D341Med (cell line): ENCODE measurements around the gene C2.
"Not testable (repeated sequence)": the region's sequence is repeated elsewhere in the genome, so short reads cannot be mapped to it uniquely, and the experiment has no call there.

Experiments used
- DNase-seq: peaks from one replicate; pipeline ENCODE4 v3.0.0; 2012; ENCODE audit warnings: low spot score

The C2 gene

GRCh38 chr6:31899215-31899614 lies 28.3 kb upstream of the C2 start:
- no peak for DNase-seq

DNA sequence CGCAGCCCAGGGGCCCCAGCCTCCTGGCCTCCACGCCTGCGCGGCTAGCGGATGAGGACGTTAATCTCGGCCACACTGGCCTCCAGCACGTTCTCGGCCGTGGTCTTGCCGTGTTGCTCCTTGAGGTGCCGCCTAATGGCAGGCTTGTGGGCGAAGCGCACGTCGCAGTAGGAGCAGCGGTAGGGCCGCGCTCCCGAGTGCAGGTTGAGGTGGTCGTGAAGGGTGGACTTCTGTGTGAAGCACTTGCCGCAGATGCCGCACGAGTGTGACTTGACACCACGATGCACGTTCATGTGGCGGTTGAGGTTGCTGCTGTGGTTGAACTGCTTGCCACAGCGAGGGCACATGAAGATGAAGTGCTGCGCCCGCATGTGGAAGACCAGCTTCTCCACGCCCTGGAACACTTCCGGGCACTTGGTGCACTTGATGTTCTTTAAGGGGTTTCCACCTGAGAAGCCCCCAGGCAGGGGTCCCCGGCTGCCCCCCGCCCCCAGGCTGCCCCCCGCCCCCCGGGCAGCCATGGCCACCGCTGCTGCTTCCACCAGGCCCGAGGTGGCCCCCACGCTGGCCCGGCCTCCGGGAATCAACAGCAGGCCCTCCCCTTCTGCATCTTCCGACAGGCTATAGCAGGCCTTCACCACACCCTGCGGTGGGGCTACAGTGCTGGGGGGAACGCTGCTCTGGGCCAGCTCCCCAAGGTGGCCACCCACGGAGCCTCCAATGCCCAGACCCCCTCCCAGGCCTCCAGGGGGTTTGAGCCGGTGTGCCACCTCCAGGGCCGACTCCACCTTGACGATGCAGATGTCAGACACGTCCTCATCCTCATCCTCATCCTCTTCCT lies 27.4 kb upstream of the C2 start:
- no peak for DNase-seq

- DNase-seq: no peak
Measured at GRCh38 chr6:31900917-31901414, 26.6 kb upstream of the C2 start.

DNA sequence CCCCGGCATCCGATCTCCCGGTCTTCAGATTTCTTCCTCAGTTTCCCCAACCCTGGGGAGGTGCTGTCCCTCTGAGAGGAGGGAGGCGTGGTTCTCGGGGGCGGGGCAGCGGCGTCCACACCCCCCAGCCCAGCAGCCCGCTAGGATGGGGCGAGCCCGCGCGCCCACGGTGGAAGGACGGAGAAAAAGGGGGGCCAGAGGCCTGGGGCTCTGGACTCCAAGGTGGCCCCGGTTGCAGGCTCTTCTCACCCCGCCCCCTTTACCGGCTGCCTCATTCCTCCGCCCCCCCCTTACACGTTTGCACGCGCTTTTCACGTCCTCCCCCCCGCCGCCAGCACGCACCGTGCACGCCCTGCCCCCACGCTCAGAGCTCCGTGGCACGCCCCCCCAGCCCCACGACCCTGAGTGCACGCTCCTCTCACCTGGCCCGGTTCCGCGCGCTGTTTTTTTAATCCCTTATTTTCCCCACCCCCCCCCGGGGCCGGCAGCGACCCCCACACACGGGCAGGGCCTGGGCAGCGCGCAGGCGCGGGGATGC lies 26.0 kb upstream of the C2 start:
- peak; percentile 67 for DNase-seq

DNA sequence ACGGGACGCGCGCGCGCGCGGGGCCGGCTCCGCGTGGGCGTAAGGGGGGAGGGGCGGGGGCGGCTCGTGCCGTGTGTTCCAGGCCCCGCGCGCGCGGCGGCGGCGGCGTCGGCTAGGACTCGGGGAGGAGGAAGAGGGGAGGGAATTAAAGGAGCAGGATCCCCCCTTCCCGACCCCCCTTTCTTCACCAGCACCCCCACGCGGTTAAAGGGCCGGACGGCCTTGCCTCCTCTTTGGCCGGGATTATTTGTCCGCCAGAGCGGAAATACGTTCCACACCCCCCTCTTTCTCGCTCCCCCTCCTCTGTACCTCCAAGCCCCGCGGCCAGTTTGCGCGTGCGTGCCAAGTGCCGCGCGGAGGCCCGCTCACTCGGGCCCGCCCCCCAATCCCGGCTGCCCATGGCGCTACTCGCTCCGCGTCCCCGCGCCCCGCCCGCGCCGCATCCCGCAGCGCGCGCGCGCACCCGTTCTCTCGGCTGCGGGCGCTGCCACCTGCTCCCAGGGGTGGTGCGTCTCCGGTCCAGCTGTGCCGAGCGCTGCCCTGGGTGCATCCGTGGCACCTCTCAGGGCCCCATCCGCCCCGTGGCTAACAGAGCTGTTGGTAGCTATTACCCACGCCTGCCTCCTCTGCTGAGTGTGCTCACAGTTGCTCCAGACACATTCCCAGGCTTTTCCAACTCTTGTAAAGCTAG lies 25.4 kb upstream of the C2 start, which contains the start of gene ZBTB12:
Gene ZBTB12 (minus strand): TSS at position 134 of the 691 bp plus-strand sequence. CDS start 781 bp downstream, outside the sequence.
- DNase-seq: peak; percentile 99

- no peak for DNase-seq
Measured at GRCh38 chr6:31903957-31904356, 23.6 kb upstream of the C2 start.

DNA sequence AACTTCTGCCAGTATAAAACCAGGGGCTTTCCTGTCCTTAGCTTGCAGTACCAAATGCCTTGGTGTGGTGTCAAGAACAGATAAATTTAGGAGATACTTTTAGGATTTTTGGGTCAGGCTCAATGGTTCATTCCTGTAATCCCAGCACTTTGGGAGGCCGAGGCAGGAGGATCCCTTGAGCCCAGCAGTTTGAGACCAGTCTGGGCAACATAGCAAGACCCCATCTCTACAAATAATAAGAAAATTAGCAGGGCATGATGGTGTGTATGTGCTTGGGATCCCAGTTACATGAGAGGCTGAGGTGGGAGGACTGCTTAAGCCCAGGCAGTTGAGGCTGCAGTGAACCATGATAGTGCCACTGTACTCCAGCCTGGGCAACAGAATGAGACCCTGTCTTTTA lies 22.5 kb upstream of the C2 start:
- DNase-seq: no peak

DNA sequence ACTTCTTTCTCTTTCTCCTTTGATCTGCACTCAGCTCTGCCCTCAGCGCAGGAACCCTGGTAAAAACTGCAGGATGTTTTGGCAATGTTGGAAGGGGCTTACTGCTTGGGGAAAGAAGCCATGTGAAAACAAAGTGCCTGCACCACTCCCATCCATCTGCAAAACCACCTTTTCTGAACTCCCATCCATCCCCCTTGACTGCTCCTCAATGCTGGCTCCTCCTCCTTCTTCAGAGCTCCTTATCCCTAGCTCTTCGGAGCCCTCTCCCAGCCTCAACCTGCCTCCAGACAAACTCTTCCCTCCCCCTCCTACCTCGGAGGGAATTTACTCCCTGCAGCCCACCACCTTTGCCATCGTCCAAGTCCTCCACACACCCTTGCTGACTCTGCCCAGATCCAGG lies 21.4 kb upstream of the C2 start:
- no peak for DNase-seq

DNA sequence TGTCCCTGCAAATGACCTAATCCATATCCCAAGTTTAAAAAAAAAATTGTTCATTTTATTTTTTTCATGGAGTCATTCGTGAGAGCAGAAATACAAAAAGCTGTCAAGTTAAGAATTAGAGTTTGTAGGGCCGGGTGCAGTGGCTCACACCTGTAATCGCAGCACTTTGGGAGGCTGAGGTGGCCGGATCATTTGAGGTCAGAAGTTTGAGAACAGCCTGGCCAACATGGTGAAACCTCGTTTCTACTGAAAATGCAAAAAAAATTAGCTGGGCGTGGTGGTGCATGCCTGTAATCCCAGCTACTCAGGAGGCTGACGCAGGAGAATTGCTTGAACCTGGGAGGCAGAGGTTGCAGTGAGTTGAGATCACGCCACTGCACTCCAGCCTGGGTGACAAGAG lies 20.8 kb upstream of the C2 start:
- not testable (repeated sequence) for DNase-seq

- no peak for DNase-seq
Measured at GRCh38 chr6:31907158-31907813, 20.2 kb upstream of the C2 start.

DNA sequence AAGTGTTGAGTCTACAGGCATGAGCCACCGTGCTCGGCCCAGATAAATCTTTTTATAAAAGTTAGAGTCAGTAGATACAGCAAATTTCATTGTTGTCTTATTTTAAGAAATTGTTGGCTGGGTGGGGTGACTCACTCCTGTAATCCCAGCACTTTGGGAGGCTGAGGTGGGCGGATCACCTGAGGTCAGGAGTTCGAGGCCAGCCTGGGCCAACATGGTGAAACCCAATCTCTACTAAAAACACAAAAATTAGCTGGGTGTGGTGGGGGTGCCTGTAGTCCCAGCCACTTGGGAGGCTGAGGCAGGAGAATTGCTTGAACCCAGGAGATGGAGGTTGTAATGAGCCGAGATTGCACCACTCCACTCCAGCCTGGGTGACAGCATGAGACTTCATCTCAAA lies 19.3 kb upstream of the C2 start:
- DNase-seq: not testable (repeated sequence)

- DNase-seq: no peak
Measured at GRCh38 chr6:31908791-31909190, 18.7 kb upstream of the C2 start.

- not testable (repeated sequence) for DNase-seq
Measured at GRCh38 chr6:31909298-31909697, 18.2 kb upstream of the C2 start.

GRCh38 chr6:31911826-31912585 lies 15.5 kb upstream of the C2 start:
- no peak for DNase-seq

GRCh38 chr6:31915351-31915750 lies 12.2 kb upstream of the C2 start:
- no peak for DNase-seq

GRCh38 chr6:31915756-31916155 lies 11.8 kb upstream of the C2 start:
- DNase-seq: no peak

GRCh38 chr6:31918069-31918720 lies 9.3 kb upstream of the C2 start:
- DNase-seq: no peak

- no peak for DNase-seq
Measured at GRCh38 chr6:31919624-31920303, 7.8 kb upstream of the C2 start.

DNA sequence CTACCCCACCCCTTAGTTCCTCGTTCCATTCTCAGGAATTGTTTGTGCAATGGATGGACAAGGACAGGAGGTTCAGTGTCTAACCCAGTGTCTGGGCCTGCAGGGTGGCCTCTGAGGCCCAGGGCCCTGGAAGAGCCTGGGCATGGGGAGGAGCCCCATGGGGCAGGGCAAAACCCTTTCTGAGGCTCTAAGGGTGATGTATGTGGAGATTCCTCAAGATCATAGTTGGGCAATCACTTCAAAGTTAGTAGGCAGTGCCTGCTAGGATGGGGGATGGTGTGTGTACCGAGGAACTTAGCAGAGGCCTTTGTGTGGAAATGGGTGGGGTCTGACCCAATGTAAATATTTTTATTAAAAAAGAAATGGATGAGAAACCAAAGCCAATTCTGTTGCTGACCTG lies 6.7 kb upstream of the C2 start:
- DNase-seq: no peak

- no peak for DNase-seq
Measured at GRCh38 chr6:31922942-31923341, 4.6 kb upstream of the C2 start.
